SKM-1 treated with dmso at 0.1 percent for 144 hours (cell line): ENCODE results near the gene DUSP23.

Source experiments
- DNase-seq: peaks from one replicate; lab custom pipeline; 2025; ENCODE audit not compliant: unreplicated experiment; lab: John Stamatoyannopoulos, UW

Gene DUSP23

GRCh38 chr1:159827102-159827490 is 46.3 kb downstream of the DUSP23 start:
- DNase-seq, result no peak

DNA sequence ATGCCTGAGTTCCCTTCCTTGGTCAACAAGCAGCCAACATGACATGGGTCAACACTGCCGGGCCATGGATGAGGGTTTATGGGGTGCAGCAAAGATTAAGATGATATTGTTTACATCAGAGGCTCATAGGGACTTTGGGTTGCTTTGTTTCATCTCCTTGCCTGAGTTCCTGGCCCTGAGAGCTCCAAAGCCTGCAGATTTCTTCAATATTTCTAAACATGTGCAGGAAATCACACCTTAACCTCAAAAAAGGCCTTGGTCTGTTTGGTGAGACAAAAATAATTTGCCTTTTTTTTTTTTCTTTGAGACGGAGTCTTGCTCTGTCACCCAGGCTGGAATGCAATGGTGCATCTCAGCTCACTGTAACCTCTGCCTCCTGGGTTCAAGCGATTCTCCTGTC is 46.8 kb downstream of the DUSP23 start:
- DNase-seq, result no peak

DNA sequence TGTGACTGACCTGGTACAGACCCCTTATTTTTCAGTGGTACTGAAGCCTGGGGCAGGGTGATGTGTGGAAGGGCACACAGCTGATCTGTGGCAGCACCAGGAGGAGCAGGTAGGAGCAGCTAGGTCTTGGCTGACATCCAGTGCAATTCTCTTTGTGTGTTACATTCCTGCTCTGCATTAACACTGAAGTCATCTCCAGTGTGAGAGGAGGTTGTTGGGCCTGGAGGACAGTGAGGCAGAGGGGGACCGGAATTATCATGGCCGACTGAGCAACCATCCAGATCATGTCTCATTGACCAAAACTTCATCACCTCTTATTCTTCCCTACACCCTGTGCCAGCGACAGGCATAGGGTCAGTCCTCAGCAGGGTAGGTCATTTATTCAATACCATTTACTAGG is 47.4 kb downstream of the DUSP23 start:
- DNase-seq, result no peak

DNA sequence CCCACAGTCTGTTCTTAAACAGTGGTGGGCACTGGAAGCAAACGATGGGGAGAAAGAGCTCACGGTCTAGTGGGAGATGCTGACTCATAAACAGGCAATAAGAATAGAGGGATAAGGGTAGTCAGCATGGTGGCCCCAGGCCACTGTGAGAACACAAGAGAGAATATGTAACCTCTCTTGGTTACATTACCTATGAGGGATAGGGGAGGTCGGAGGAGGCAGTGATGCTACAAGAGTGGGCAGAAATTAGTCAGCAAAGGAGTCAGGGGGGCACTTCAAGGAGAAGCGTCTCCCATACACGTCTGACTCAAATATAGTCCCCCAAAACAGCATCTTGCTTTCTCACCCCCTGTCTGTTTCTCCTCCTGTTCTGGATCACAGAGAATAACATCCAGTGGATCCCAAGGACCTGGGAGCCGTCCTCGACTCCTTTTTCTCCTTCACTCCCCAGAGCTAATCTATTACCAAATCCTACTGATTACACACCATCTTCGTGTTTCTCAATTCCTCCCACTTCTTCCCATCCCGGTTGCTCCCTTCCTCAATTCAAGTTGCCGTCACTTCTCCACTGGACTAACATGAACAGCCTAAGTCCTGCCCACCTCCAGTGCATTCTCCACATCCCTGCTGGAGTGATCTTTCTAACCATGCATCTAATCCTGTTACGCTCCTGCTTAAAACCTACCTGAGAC is 48.0 kb downstream of the DUSP23 start:
- no peak for DNase-seq

DNA sequence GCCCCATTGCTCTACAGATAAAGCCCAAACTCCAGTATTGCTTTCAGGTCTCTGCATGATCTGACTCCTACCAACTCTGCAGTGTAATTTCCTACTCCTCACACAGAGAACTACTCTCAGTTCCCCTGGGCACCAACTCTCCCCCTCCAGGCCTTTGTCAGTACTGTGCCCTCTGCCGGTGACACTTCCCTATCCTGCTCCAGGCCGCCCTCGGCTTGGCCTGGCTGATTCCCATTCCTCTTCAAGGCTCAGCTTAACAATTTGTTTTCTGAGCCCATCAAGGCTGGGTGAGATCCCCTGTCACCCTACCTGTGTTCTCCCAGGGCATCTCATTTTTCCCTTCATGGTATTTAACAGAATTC is 48.5 kb downstream of the DUSP23 start:
- peak; percentile 92 for DNase-seq

DNA sequence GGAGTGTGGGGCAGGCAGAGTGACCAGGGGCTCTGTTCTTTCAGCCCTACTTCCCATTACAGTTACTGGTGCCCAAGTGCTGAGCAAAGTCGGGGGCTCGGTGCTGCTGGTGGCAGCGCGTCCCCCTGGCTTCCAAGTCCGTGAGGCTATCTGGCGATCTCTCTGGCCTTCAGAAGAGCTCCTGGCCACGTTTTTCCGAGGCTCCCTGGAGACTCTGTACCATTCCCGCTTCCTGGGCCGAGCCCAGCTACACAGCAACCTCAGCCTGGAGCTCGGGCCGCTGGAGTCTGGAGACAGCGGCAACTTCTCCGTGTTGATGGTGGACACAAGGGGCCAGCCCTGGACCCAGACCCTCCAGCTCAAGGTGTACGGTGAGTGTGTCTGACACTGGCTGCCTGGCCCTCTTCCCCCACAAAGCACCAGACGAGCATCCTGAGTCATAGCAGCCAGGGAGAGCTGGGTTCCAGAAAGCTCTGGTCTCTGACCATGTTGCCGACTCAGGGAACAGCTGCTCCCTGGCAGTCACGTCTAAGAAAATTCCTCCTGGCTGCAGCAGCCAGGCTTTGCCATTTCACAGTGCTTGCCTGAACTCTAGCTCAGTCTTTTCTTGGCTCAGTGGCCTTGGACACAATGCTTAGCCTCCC is 49.2 kb downstream of the DUSP23 start:
- DNase-seq, result no peak

- no peak for DNase-seq
Measured at GRCh38 chr1:159830722-159831121, 50.0 kb downstream of the DUSP23 start.

- DNase-seq, result no peak
Measured at GRCh38 chr1:159831412-159832141, 50.8 kb downstream of the DUSP23 start.
